Fibroblast of skin of back (primary cell): ENCODE data around the gene ACAP2. TPM values are rescaled to one million over a fixed set of nuclear protein-coding genes. Genes with fewer than 3 reads are reported as not detected.
"Not testable (repeated sequence)": the region's sequence is repeated elsewhere in the genome, so short reads cannot be mapped to it uniquely, and the experiment has no call there.

Experiments used
- DNase-seq: peaks from one replicate; pipeline ENCODE4 v3.0.0-alpha.2; 2013
- polyA plus RNA-seq, 2 experiments: library from polyadenylated mRNA; unstranded; fragments of 120-200 nt; gene quantifications; one replicate each; pipeline ENCODE4 v1.2.1, GENCODE V29; 2013; ENCODE audit not compliant: insufficient read length in 2 of 2

ACAP2 gene, protein sequence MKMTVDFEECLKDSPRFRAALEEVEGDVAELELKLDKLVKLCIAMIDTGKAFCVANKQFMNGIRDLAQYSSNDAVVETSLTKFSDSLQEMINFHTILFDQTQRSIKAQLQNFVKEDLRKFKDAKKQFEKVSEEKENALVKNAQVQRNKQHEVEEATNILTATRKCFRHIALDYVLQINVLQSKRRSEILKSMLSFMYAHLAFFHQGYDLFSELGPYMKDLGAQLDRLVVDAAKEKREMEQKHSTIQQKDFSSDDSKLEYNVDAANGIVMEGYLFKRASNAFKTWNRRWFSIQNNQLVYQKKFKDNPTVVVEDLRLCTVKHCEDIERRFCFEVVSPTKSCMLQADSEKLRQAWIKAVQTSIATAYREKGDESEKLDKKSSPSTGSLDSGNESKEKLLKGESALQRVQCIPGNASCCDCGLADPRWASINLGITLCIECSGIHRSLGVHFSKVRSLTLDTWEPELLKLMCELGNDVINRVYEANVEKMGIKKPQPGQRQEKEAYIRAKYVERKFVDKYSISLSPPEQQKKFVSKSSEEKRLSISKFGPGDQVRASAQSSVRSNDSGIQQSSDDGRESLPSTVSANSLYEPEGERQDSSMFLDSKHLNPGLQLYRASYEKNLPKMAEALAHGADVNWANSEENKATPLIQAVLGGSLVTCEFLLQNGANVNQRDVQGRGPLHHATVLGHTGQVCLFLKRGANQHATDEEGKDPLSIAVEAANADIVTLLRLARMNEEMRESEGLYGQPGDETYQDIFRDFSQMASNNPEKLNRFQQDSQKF
- polyA plus RNA-seq (2013, experiment 1 of 2; ENCODE audit: insufficient read length): 18.2 TPM
- 19.0 TPM for polyA plus RNA-seq (2013, experiment 2 of 2; ENCODE audit: insufficient read length)

DNA sequence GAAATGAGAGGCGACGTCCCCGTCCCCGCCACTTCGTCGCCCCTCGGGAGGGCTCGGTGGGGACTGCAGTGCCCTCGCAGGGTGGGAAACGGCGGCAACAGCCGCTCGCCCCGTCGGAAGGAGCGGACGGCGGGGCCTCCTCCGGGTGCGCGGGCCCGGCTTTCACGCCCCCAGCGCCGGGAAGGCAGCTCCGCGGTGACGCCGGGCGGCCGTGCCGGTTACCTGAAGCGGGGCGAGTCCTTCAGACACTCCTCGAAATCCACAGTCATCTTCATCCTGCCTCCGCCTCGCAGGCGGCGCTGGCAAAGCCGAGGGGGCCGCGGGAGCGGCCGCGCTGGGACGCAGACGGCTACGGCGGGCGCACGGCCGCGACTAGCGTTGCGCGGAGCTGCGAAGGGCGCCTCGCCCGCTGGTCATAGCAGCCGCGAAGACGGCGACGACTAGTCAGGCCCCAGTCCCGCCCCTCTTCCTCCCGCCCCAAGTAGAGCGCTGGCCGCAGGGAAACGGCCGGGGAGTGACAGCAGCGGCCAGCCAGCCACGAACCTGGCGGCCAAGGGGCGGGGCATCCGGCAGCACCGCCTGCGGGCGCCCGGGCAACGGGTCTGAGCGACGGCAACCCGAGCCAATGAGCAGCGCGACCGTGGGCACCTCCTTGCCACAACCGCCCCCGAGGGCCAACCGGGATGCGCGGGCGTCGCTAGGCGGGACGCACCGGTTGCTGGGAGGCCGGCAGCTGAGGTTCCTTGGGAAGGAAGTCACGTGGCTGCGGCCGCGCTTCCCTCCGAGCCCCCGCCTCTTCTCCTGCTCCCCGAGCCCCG lies at the start of gene ACAP2:
Gene ACAP2 (minus strand): TSS at position 448 of the 818 bp plus-strand sequence. CDS start 173 bp downstream, at position 275.
- peak; percentile 99 for DNase-seq

DNA sequence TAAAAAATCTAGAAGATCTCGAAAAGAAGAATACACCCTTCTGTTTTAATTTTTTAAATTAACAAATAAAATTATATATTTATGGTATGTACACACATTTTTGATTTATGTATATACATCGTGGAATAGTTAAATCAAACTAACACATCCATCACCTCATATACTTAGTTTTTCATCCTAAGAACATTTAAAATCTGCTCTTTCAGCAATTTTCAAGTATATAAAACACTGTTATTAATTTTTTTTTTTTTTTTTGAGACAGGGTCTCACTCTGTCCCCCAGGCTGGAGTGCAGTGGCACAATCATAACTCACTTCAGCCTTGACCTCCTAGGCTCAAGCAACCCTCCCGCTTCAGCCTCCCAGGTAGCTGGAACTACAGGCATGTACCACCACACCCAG lies 32.8 kb upstream of the ACAP2 start:
- DNase-seq: no peak

DNA sequence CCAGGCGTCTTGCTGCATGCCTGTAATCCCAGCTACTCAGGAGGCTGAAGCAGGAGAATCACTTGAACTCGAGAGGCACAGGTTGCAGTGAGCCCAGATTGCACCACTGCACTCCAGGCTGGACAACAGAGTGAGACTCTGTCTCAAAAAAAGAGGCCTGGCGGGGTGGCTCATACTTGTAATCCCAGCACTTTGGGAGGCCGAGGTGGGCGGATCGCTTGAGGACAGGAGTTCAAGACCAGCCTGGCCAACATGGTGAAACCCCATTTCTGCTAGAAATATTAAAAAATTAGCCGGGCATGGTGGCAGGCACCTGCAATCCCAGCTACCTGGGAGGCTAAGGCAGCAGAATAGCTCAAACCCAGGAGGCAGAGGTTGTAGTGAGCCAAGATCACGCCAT lies 32.3 kb upstream of the ACAP2 start:
- DNase-seq: not testable (repeated sequence)

DNA sequence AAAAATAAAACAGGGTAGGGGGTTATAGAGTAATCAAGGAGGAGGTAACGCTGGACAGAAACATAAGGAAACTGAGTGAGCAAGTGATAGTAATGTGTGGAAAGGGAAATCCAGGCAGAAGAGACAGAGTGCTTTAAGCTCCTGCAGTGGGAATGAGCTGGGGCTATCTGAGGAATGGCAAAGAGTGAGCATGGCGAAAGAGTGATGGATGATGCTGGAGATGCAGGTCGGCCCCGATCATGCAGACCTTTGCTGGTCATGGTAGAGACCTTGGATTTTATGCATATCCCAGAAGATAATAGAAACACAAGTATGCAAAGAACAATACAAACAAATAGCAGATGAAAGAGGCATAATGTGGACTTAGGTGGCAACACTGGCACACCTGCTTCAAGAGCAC lies 26.0 kb upstream of the ACAP2 start:
- DNase-seq: no peak

DNA sequence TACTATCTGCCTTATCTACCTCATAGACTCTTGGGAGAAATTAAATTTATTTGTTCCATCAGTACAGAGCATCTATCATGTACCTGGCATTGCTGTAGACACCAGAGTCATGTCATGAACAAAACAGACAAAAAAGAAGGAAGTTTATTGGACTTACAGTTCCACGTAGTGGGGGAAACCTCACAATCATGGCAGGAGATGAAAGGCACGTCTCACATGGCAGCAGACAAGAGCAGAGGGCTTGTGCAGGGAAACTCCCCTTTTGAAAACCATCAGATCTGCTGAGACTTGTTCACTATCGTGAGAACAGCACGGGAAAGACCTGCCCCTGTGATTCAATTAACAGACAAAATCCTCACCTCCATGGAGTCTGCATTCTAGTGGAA lies 25.6 kb upstream of the ACAP2 start:
- no peak for DNase-seq

DNA sequence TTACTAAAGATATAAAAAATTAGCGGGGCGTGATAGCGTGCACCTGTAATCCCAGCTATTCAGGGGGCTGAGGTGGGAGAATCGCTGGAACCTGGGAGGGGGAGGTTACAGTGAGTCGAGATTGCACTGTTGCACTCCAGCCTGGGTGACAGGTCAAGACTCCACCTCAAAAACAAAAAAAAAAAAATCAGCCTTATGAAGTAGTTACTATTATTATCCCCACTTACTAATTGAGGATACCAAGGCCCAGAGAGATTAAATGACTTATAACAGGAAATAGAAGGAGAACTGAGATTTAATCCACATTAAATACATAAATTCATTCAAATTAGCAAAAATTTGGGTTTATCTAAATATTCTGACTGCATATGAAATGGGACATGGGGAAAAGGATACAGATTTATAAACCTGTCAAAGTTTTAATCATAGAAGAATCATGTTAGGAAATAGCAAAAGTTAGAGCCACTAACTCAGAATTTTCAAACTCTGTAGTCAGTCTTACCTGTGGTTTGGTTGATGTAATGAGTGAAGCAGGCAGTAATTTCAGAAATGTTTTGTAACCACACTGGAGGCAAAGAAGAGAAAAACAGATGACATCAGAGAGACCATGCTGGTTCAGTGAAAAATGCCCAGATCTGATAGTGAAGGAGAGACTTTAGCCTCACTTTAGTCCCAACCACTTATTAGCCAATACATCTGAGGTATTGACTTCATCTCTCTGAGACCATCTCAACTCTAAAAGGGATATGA lies 25.0 kb upstream of the ACAP2 start:
- DNase-seq: peak; percentile 67

DNA sequence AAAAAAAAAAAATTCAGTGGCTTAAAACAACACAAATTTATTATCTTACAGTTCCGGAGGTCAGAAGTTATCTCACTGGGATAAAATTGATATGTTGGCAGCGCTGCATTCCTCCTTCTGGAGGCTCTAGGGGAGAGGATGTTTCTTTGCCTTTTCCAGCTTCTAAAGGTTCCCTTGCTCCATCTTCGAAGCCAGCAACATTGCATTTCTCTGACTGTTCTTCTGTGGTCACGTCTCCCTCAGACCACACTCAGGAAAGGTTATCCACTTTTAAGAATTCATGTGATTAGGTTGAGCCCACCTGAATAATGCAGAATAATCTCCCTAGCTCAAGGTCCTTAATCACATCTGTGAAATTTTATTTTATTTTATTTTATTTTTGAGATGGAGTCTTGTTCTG lies 23.4 kb upstream of the ACAP2 start:
- no peak for DNase-seq

DNA sequence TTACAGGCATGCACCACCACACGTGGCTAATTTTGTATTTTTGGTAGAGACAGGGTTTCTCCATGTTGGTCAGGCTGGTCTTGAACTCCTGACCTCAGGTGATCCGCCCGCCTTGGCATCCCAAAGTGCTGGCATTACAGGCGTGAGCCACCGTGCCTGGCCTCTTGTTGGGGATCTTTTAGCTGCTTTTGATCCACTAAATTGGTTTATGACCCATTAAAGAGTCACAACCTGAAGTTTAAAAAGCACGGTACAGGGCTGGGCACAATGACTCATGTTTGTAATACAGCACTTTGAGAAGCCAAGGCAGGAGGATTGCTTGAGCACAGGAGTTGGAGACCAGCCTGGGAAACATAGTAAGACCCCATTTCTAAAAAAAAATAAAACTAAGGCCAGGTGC lies 20.1 kb upstream of the ACAP2 start:
- not testable (repeated sequence) for DNase-seq

DNA sequence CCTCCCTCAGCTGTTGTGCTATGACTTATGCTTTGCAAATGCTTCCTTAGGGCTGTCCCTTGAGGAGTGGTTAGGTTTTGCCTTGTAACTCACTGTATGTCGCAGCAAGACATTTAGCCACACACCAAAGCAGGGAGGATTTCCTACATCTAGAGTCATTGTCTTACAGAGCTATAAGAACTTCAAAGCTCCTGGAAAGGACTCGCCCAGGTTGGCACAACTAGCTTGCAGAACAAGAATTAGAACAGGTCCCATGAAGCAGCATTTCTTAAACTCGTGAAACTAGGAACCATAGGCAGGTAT lies 19.4 kb upstream of the ACAP2 start:
- DNase-seq: no peak

DNA sequence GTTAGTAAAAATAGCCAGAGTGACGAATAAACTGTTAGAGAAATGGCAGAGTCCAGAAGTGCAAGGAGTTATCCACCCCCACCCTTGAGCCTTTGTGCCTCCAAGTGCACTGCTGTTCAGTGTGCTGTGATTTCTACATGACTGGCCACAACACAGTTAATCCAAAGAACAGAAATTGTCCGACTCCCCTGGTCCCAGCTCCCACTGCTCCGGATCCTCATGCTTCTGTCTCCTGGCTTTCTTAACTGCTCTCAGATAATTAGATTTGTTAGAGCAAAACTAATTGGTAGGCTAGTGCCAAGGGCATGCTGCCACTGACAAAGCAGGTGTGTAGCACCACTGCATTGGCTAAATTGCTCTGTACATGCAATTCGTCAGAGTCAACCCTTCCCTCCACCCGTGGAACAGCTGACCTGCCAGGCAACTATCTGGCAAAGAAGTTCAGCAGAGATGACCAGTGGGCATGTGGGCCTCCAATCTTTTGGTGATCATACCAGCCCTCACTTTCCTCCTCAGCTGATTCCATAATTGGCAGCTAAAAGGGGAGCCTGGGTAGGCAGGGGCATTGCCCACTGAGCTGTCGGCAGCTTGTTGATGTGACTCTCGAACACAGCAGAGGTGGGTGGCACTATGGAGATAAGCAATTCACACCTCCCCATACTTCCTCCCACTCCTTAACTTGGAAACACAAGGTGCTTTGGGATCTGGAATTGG lies 18.9 kb upstream of the ACAP2 start:
- DNase-seq: no peak

DNA sequence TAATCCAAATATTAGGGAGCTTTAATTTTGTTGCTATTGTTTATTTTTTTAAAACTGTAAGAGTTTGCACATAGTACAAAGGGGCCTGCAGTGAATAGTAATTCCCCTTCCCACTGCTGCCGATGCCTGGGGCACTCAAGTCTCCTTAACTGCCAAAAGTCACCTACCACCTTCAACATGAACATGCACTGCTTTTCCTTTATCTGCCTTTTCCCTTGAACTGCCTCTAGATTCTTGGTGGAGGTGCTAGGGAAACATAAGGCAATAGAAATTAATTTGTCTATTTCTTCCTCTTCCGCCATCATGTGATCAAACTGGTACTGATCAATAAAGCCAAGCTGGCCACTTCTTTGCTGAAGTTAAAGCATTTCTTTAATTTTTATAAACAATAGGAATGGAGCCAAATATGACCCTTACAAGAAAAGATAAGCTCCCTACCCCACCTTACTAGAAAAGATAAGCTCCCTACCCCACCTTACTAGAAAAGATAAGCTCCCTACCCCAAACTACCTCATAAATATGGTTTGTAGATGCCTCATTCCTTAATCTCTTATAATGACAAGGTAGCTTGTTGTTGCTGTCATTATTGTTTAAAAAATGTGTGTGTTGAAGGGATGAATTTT lies 17.4 kb upstream of the ACAP2 start:
- no peak for DNase-seq

DNA sequence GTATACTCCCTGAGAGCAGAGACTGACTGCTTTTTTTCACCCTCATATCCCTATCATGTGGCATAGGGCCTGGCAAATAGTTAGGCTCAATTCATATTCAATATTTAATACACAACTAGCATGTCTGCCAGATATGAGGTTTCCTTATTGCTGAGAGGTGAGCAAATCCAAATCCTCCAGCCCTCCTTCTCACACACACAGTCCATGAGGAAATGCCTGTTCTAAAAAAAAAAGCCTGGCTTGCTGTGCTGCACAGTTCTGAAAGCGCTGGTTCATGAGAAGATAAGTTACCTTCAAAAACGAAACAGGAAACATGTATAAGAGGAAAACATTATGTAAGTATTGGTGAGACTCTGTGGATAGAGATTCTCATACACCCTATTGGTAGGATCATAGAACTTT lies 15.5 kb upstream of the ACAP2 start:
- DNase-seq: no peak

DNA sequence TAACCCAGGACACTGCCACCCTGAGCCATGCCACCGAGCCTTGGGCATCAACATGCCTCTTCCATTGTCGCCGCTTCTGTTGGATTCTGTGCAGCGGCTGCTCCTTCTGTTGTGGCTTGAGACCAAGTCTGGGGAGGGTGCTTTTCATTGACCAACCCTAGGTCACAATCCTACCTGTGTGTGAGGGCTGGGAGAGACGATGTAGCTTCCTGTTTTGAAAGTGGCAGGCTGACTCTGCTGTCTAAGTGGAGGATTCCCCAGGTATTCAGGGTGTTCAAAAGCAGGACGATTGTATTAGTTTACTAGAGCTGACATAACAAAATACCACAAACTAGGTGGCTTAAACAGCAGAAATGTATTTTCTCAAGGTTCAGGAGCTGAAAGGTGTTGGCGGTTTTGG lies 13.0 kb upstream of the ACAP2 start:
- no peak for DNase-seq

DNA sequence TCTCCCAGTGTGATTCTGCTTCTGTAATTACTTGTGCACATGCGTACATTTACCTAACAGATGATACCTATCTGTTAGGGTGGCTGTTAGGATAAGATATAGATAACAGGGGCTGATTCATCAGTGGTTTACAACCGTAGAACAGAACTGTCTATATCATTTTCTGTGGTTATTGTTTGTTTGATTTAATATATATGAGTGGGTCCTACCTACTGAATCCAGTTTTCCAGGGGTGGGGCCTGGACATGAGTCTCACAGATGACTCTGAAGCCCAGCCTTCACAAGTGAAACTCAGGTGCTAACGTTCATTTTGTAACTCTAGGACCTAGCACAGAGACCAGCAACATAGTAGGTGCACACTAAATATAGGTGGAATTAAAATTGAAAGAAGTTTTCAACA lies 10.4 kb upstream of the ACAP2 start:
- DNase-seq: no peak

DNA sequence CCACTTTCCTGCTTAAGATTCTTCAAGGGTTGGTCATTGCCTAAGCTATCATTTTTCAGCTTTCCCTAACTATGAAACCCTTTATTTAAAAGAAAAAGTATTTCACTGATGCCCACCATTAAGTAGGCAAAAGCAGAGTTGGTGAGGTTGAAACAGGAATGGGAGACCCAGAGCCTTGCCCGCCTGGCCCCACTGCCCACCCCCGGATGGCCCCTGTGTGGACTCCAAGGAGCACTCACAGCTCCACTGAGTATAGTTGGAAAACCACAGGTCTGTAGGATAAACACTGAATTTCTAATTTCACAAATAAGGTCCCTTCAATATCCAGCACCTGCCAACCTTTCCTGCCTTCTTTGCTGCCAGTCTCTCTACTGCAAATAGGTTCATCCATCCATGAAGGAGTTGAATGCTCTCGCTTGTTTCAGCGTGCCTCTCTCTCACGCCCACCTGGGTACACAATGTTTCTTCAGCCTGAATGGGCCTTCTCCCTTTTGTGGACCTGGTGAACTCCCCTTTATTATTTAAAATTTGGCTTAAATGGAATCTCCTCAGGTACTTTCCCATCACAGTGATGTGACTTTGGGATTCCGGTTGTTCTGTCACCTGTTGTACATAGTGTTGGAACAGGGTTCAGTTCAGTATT lies 8.7 kb upstream of the ACAP2 start:
- no peak for DNase-seq

DNA sequence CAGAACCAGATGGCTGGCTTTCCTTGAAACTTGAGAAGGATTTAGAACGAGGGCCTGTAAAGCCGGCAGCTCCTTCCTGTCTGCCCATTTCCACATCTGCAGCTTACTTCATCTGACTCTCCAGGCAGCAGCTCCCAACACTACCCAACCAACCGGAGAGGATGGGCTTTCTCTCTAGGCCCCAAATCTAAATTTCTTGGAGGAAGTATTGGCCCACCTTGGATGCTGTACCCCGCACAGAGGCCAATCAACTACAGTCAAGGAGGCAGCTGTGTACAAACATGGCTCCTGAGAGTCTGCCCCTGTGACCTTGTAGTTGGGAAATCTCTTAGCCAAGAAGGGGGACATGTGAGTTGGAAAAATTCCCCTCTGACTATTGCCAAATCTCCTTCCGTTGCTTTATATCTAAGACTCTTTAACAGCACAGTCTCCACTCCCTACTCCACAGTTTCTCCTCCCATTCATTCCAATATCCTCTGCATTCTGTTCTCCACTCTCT lies 8.0 kb upstream of the ACAP2 start:
- peak; percentile 7 for DNase-seq

DNA sequence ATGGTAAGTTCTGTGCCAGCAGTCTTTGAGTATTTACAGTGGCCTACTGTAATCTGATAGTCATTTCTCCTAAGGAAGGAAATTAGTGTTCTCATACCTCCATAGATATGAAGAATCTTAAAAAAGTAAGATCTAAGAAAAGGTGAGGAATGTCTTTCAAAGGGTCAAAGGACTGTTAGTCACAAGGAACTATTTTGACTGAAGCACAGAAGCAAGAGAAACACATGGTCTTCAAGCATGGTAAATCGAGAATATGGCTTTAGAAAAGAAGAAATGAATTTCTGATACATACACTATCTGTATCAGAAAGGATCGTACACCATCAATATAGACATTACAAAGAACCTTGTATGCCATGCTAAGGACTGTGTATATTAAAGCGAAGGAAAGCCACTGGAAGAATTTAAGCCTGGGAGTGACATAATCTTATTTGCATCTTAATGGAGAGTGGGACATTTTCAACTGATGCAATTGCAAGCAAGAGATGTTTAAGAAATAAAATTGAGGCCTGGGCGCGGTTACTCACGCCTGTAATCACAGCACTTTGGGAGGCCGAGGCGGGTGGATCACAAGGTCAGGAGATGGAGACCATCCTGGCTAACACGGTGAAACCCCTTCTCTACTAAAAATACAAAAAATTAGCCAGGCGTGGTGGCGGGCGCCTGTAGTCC lies 5.5 kb upstream of the ACAP2 start:
- no peak for DNase-seq

DNA sequence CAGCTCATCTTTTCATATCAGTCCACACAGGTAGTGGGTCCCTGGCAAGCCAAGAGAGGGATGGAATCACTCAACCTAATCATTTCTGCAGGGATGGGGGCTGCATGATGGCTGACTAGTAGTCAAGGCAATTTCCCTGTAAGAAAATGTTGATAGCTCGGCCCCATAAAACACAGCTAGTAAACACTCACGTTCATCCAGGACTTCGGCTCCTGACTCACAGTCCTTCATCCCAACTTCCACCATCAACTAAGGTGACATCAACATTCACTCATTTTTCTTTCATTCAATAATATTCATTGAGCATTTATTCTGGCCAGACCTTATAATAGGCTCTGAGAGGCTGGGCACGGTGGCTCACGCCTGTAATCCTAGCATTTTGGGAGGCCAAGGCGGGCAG lies 4.4 kb upstream of the ACAP2 start:
- no peak for DNase-seq

DNA sequence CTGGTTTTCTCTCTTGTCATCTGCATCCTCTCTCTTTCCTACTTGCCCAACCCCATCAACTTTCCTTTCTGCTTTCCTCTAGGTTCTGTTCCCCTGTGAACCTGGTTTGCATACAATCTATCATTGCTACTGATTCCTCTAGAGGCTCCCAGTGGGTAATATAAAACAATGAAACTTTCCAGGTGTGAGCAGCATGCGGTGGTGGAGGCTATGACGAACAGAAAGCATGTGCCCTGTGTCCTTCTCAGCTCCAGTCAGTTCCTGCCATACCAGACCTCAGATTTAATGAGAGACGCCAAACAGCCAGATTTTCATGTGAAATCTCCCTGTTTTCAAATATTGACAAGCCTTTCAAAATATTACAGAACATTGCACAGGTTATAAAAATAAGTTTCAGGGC lies 3.5 kb upstream of the ACAP2 start:
- DNase-seq: no peak

DNA sequence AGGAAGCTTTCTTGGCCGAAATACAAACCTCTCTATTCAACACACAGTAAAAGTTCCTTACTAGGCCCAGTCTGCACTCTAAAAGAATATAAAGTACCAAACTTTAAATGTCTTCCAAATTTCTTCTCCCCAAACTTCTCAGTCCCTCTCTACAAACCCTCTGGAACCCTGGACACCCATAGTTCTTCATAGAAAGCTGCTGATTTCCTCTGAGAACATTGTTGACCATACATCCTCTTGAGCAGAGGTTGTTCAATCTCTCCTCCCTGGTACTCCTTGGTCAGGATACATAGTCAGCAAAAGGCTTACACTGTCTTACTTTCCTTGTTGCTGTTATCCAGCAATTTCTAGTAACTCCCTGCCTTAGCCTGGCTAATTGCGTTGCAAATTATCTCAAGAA lies 3.1 kb upstream of the ACAP2 start:
- no peak for DNase-seq
